Measurements from ENCODE around the gene EML3. TPM values are rescaled to one million over a fixed set of nuclear protein-coding genes. Genes with fewer than 3 reads are reported as not detected.

EML3 gene
- total RNA-seq, 1 experiment from 2014 or later: 88.8 TPM

DNA sequence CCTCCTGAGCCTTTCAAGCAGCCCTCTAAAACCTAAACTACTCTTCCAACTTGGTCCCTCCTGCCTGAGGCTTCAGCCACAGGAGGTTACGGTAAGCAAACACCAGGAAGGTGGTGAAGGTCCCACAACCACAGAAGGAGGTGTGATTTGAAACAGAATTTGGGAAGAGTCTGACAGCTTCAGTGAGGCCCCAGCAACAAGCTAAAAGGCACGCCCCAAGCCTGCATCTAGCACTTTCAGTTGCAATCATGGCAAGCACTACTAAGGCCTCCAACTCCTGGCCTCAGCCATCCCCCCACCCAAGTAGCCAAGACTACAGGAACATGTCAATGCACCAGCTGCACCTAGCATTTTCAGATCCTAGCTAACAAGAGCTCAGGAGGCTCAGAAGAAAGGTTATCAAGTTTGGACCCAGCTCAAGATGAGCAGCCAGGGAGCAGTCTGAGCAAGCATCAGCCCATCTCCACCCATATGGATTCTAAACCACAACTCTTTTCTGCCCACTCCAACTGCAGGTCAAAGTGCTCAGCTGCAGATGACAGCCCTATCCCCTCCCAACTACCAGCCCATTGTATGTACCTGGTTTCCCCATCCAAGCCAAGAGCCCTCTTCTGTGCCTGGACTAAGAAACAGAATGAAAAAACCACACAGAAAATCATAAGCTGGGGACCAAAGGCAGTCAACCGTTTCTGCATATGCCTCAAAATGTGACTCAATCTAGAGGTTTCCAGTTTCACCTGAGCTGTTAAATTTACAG, 55.5 kb downstream of the EML3 start:
- H3K4me3 ChIP-seq (ENCODE audit: low read depth in 2 of 2, low read length in 2 of 2): peak overlapping the region in 1 of 2 experiments; percentile 15; a peak in 1 of 4 replicates
- in situ Hi-C loops (cut with HindIII; ENCODE audit: low pct_unique_long_range_greater_than_20kb, low sequenced_read_pairs): no loop called here
- peak overlapping the region; percentile 94 for H3K27ac ChIP-seq (ENCODE audit: low read length)
- POLR2A ChIA-PET: interaction anchor here (0.6 to 1.5 kb wide), 3 partner anchors 9 to 13 kb away, joined by 4 to 7 read pairs (median 6); partner anchors contain the start of gene AHNAK
- H3K36me3 ChIP-seq (ENCODE audit: control insufficient read depth, insufficient read depth, low read length): peaks cover 5% of the 10 kb centered on the region; the same call in 1 of the 2 replicates
- peak; percentile 23 for ATAC-seq
- no peaks in the 10 kb centered on the region for H3K9me3 ChIP-seq (ENCODE audit: control insufficient read depth, insufficient read depth, low read depth, low read length)
- intact Hi-C loops (cut with micrococcal nuclease; ENCODE audit: unreplicated experiment): no loop called here
- peaks cover 93% of the 10 kb centered on the region for H3K4me1 ChIP-seq (ENCODE audit: control insufficient read depth, insufficient read depth, low read length)
- TF ChIP-seq SIN3A (IDR thresholded peaks at IDR 0.05; ENCODE audit: borderline replicate concordance, insufficient read depth, low read depth, low read length) (no peak; the same call in none of the 2 replicates), TCF7L2 (IDR thresholded peaks at IDR 0.05; ENCODE audit: low read depth, low read length) (no peak), POLR2AphosphoS5 (IDR thresholded peaks at IDR 0.05; ENCODE audit: low read depth, low read length) (peak; percentile 15; the same call in 1 of the 2 replicates)
- TF ChIP-seq, protein P1, sequence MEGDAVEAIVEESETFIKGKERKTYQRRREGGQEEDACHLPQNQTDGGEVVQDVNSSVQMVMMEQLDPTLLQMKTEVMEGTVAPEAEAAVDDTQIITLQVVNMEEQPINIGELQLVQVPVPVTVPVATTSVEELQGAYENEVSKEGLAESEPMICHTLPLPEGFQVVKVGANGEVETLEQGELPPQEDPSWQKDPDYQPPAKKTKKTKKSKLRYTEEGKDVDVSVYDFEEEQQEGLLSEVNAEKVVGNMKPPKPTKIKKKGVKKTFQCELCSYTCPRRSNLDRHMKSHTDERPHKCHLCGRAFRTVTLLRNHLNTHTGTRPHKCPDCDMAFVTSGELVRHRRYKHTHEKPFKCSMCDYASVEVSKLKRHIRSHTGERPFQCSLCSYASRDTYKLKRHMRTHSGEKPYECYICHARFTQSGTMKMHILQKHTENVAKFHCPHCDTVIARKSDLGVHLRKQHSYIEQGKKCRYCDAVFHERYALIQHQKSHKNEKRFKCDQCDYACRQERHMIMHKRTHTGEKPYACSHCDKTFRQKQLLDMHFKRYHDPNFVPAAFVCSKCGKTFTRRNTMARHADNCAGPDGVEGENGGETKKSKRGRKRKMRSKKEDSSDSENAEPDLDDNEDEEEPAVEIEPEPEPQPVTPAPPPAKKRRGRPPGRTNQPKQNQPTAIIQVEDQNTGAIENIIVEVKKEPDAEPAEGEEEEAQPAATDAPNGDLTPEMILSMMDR (IDR thresholded peaks at IDR 0.05): no peak
- H3K27me3 ChIP-seq (ENCODE audit: control insufficient read depth, insufficient read depth, low read length): no peaks in the 10 kb centered on the region
- DNase-seq (ENCODE audit: low read depth, low spot score): no peak
- BruUV-seq (replicated peaks): no TSS peak
- CTCF ChIA-PET: interaction anchor here (0.8 to 3.0 kb wide), 3 partner anchors 14 to 162 kb away, joined by 4 to 14 read pairs (median 9); no protein-coding TSS in a partner anchor

DNA sequence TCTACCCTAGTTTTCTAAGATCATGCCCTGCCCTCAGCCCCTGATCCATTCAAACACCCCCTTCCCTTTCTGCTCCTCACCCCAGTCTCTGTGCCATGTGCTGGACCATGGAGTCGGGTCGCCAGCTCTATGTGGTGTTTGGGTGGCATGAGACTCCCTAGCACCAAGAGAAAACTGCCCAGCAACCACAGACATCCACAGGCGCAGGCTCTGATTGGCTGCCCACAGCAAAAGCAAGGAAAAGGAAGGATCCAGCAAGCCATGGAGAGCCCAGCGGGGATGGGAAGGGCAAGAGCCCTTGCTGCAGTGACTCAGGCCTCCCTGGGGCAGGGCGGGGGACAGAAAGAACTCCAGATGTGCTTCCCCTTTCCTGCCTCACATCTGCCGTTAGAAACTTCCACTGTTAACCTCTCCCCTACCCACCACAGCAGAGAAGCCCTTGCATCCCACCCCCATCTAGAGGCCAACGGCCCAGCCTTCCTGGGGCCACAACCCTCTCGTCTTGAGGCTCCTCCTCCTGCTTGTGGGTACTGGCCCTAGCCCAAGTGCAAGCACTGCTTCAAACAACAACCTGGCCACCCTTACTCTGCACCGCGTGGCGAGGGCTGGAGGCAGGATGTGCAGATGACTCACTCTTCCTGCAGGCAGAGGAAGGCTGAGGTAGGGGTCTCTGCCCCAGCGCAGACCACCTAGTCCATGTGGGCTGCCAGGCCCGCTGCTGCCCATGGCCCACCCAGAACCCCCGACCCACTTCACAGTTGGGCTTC, 56.3 kb downstream of the EML3 start:
- Histone ChIP-seq H3K9me3 (ENCODE audit: control insufficient read depth, insufficient read depth, low read depth, low read length) (no peaks in the 10 kb centered on the region), H3K27ac (ENCODE audit: low read length) (peak overlapping the region; percentile 94), H3K4me1 (ENCODE audit: control insufficient read depth, insufficient read depth, low read length) (peaks cover 95% of the 10 kb centered on the region), H3K27me3 (ENCODE audit: control insufficient read depth, insufficient read depth, low read length) (no peaks in the 10 kb centered on the region), H3K4me3 (ENCODE audit: low read depth in 2 of 2, low read length in 2 of 2) (peak overlapping the region in 1 of 2 experiments; percentile 15; a peak in 1 of 4 replicates), H3K36me3 (ENCODE audit: control insufficient read depth, insufficient read depth, low read length) (peaks cover 5% of the 10 kb centered on the region; the same call in 1 of the 2 replicates)
- in situ Hi-C loops (cut with HindIII; ENCODE audit: low pct_unique_long_range_greater_than_20kb, low sequenced_read_pairs) (no loop called here), intact Hi-C loops (cut with micrococcal nuclease; ENCODE audit: unreplicated experiment) (no loop called here)
- peak; percentile 87 for DNase-seq (ENCODE audit: low read depth, low spot score)
- ChIA-PET CTCF (interaction anchor here (0.5 to 3.0 kb wide), 5 partner anchors 13 to 161 kb away, joined by 3 to 14 read pairs (median 6); no protein-coding TSS in a partner anchor), POLR2A (interaction anchor here (0.9 to 1.5 kb wide), 3 partner anchors 9 to 13 kb away, joined by 6 to 12 read pairs (median 7); partner anchors contain the start of gene AHNAK)
- TF ChIP-seq, protein P2, sequence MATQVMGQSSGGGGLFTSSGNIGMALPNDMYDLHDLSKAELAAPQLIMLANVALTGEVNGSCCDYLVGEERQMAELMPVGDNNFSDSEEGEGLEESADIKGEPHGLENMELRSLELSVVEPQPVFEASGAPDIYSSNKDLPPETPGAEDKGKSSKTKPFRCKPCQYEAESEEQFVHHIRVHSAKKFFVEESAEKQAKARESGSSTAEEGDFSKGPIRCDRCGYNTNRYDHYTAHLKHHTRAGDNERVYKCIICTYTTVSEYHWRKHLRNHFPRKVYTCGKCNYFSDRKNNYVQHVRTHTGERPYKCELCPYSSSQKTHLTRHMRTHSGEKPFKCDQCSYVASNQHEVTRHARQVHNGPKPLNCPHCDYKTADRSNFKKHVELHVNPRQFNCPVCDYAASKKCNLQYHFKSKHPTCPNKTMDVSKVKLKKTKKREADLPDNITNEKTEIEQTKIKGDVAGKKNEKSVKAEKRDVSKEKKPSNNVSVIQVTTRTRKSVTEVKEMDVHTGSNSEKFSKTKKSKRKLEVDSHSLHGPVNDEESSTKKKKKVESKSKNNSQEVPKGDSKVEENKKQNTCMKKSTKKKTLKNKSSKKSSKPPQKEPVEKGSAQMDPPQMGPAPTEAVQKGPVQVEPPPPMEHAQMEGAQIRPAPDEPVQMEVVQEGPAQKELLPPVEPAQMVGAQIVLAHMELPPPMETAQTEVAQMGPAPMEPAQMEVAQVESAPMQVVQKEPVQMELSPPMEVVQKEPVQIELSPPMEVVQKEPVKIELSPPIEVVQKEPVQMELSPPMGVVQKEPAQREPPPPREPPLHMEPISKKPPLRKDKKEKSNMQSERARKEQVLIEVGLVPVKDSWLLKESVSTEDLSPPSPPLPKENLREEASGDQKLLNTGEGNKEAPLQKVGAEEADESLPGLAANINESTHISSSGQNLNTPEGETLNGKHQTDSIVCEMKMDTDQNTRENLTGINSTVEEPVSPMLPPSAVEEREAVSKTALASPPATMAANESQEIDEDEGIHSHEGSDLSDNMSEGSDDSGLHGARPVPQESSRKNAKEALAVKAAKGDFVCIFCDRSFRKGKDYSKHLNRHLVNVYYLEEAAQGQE (IDR thresholded peaks at IDR 0.05; ENCODE audit: insufficient read depth in 1 of 2, low read depth in 2 of 2, low read length in 1 of 2): no peak
- TF ChIP-seq POLR2AphosphoS5 (IDR thresholded peaks at IDR 0.05; ENCODE audit: low read depth, low read length) (peak; percentile 49; the same call in 1 of the 2 replicates), TCF7L2 (IDR thresholded peaks at IDR 0.05; ENCODE audit: low read depth, low read length) (peak; percentile 65)
- BruUV-seq (replicated peaks): no TSS peak
- ATAC-seq: peak; percentile 74
